B cell (primary cell): ENCODE measurements around the gene ARAF.

Experiments used
- EZH2 ChIP-seq: IDR thresholded peaks from 2 replicates; pipeline ENCODE4 v1.6.1; 2012; ENCODE audit warnings: borderline replicate concordance, low read depth, mild to moderate bottlenecking, moderate library complexity, low read length; ENCODE audit not compliant: insufficient read depth, poor library complexity, severe bottlenecking
- TF ChIP-seq, protein P1 (sequence below): fragments of 200-600 bp; IDR thresholded peaks from one replicate; pipeline ENCODE4 v1.8.0; 2022; ENCODE audit warnings: antibody characterized with exemption, mild to moderate bottlenecking

GRCh38 chrX:47543496-47543895 lies 17.5 kb upstream of the ARAF start:
- TF ChIP-seq, protein P1, sequence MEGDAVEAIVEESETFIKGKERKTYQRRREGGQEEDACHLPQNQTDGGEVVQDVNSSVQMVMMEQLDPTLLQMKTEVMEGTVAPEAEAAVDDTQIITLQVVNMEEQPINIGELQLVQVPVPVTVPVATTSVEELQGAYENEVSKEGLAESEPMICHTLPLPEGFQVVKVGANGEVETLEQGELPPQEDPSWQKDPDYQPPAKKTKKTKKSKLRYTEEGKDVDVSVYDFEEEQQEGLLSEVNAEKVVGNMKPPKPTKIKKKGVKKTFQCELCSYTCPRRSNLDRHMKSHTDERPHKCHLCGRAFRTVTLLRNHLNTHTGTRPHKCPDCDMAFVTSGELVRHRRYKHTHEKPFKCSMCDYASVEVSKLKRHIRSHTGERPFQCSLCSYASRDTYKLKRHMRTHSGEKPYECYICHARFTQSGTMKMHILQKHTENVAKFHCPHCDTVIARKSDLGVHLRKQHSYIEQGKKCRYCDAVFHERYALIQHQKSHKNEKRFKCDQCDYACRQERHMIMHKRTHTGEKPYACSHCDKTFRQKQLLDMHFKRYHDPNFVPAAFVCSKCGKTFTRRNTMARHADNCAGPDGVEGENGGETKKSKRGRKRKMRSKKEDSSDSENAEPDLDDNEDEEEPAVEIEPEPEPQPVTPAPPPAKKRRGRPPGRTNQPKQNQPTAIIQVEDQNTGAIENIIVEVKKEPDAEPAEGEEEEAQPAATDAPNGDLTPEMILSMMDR, result no peak
- no peak for TF ChIP-seq EZH2
